HG03196 (cell line): Measurements from ENCODE around the gene MAT2A.
A peak's percentile ranks its signal among the peaks of the same experiment; 100 is the strongest.
"Not testable (repeated sequence)": the region's sequence is repeated elsewhere in the genome, so short reads cannot be mapped to it uniquely, and the experiment has no call there.

Experiments used
- ATAC-seq: cut with Tn5 transposase; IDR thresholded peaks from one replicate; pipeline ENCODE4 v1.9.1; 2021; ENCODE audit not compliant: unreplicated experiment

Gene MAT2A

GRCh38 chr2:85578243-85579180 lies 39.5 kb downstream of the MAT2A start:
- peak; percentile 38 for ATAC-seq

- no peak for ATAC-seq
Measured at GRCh38 chr2:85579266-85579935, 40.4 kb downstream of the MAT2A start.

GRCh38 chr2:85580206-85580605 lies 41.2 kb downstream of the MAT2A start:
- ATAC-seq: no peak

- no peak for ATAC-seq
Measured at GRCh38 chr2:85582492-85582891, 43.5 kb downstream of the MAT2A start.

- ATAC-seq: peak; percentile 39
Measured at GRCh38 chr2:85583667-85584353, 44.8 kb downstream of the MAT2A start.

- peak; percentile 27 for ATAC-seq
Measured at GRCh38 chr2:85584354-85584856, 45.4 kb downstream of the MAT2A start, which contains the start of gene VAMP5. Gene VAMP5, plus strand, starts transcription at chr2:85584431. Its CDS starts 60 bp downstream, at chr2:85584491.

DNA sequence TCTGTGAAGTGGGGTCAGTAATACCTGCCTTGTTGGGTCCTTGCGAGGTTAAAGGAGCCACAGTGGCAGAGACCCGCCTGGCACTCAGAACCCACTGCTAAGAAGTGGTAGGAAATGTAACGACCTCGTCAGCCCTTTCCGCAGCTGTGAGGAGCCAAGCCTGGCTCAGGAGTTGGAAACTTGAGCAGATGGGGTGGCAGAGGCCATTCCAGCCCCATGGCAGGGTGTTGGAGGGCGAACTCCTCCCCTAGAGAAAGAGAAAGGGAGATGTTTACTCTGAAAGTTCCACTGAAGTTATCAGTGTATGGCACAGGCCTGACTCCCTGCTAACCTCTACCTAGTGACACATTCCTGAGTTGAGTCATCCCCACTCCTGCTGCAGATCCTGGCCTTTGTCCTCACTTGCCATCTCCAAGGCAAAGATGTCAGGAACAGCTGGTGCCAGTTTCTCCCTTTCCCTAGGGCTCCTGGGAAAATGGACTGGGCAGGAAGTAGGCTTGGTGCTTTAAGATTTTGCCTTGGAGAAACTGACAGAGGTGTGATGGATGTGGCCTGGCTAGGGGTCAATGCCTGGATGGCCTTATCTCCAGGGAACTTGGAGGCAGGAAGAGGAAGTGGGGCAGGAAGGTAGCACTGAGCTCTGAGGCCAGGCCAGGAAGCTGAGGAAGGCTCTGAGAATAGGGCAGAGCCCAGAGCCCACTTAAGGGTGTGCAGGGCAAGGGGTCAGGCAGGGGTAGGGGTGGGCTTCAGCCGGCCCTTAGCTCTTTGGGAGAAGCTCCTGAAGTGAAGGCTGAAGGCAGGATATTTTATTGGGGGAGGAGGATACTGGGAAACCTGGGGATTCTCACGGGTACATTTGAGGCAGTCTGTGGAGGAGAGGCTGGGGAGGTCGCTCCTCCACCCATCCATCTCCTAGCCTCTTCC lies 46.2 kb downstream of the MAT2A start:
- ATAC-seq: peak; percentile 38

DNA sequence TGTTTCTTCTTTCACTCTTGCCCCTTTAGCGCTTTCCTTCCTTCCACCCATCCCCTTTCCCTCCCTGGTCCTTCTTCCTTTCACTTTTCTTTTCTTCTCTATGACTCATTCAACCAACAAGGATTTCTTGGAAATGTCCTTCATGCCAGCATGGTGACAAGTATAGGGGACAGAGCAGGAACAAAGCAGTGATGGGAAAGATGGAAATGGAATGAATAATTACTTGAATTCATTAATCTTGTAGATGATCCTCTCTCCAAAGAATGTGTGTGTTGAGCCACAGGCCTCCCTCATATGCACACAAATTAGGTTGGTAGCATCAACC lies 46.8 kb downstream of the MAT2A start:
- no peak for ATAC-seq

GRCh38 chr2:85588236-85588635 lies 49.3 kb downstream of the MAT2A start:
- ATAC-seq: no peak

DNA sequence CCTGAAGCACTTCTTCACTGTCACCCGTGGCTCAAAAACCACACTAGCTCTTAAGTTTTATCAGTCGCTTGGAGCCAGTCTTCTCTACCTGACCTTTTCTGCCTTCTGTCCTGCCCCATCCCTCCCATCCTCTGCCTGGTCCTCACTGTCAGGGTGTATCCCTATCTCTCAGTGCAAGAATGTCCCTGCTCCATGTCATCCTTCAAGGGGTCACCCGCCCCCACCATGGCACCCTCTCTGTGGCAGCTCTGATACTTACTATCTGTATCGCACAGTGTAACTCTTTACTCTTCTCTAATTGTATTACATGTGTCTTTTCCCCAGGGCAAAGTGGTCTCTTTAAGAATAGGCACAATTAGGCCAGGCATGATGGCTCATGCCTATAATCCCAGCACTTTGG lies 49.7 kb downstream of the MAT2A start:
- ATAC-seq: no peak

- ATAC-seq: no peak
Measured at GRCh38 chr2:85589181-85589580, 50.2 kb downstream of the MAT2A start.

GRCh38 chr2:85589982-85590791 lies 51.2 kb downstream of the MAT2A start:
- no peak for ATAC-seq

- ATAC-seq: no peak
Measured at GRCh38 chr2:85590950-85591349, 52.0 kb downstream of the MAT2A start.

GRCh38 chr2:85591563-85591962 lies 52.6 kb downstream of the MAT2A start:
- no peak for ATAC-seq

GRCh38 chr2:85592299-85592698 lies 53.3 kb downstream of the MAT2A start:
- ATAC-seq: not testable (repeated sequence)

DNA sequence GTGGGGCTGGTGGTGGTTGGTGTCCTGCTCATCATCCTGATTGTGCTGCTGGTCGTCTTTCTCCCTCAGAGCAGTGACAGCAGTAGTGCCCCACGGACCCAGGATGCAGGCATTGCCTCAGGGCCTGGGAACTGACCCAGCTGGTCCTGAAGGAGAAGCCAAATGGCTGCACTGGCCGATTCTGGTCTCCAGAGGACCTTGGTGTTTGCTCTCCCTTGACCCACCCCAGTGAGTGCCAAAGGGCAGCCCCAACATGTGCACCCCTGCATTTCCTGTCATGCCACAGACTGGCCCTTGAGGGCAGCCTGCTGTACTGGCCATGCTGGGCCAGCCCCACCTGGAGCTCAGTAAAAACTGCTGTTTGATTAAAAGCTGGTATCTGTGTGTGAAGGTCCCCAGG lies 54.1 kb downstream of the MAT2A start:
- no peak for ATAC-seq
